Body of pancreas (tissue), 4 donors: ENCODE results near the gene C14orf93. TPM values are rescaled to one million over a fixed set of nuclear protein-coding genes. Genes with fewer than 3 reads are reported as not detected.
"Not testable (repeated sequence)": the region's sequence is repeated elsewhere in the genome, so short reads cannot be mapped to it uniquely, and the experiment has no call there.

ENCODE experiments used
- ATAC-seq: fragments of 150-250 bp; one replicate; pipeline ENCODE4 v1.9.1; 2016
- DNase-seq, 4 donors: peaks; one replicate each; pipeline ENCODE4 v3.0.0-alpha.2; 2019
- H3K27ac ChIP-seq, 4 donors: fragments of 200-600 bp; sonication (generic); 1 replicate in 3 of 4; 2 replicates in 1 of 4; pipeline versions ENCODE4 v1.5.1 to v1.6.1; 2016 to 2019; ENCODE audit warnings: mild to moderate bottlenecking in 1 of 4, mixed read lengths in 1 of 4, moderate library complexity in 1 of 4
- H3K27me3 ChIP-seq, 2 donors: fragments of 200-600 bp; sonication (generic); one replicate each; pipeline ENCODE4 v1.6.0; 2016; ENCODE audit warnings: mild to moderate bottlenecking in 1 of 2
- H3K36me3 ChIP-seq, 2 donors: fragments of 200-600 bp; sonication (generic); replicated peaks in 1 of 2; 2 replicates each; pipeline ENCODE4 v1.5.1; 2016; ENCODE audit warnings: low read depth in 2 of 2; ENCODE audit not compliant: insufficient read depth in 1 of 2
- H3K4me1 ChIP-seq: fragments of 200-600 bp; sonication (generic); one replicate; pipeline ENCODE4 v1.6.0; 2016
- H3K4me3 ChIP-seq, 2 donors: fragments of 200-600 bp; sonication (generic); 1 replicate in 1 of 2; 2 replicates in 1 of 2; pipeline ENCODE4 v1.5.1; 2016 to 2019
- H3K9me3 ChIP-seq, 3 donors: fragments of 200-600 bp; sonication (generic); 1 replicate in 2 of 3; 2 replicates in 1 of 3; pipeline ENCODE4 v1.5.1; 2016
- POLR2A ChIP-seq, 3 donors: fragments of 450-650 bp; IDR thresholded peaks; one replicate each; pipeline ENCODE4 v1.6.1; 2016; ENCODE audit warnings: antibody characterized with exemption in 3 of 3, mild to moderate bottlenecking in 2 of 3
- WGBS, 2 donors: methylation state at CpG; one replicate each; pipeline ENCODE4 v1.1.5; 2017; 5-methylcytosine and 5-hydroxymethylcytosine counted together
- intact Hi-C: fragments of 100-400 bp; cut with DNase I; formaldehyde crosslinking; loops from one replicate; pipeline ENCODE4 v1.15.1; 2023
- total RNA-seq, 2 donors: library from RNA; depleted of rRNA; stranded (reverse); fragments of >200 nt; gene quantifications; one replicate each; pipeline ENCODE4 v1.1.0, GENCODE V29; 2016
- TF ChIP-seq, protein P1 (sequence below), 7 experiments: fragments of 450-650 bp in 4 of 7; fragments of 200-600 bp in 3 of 7; sonication (generic) in 3 of 7; IDR thresholded peaks; one replicate each; pipeline ENCODE4 v1.5.1; 2016 to 2019; ENCODE audit warnings: antibody characterized with exemption in 7 of 7

Gene C14orf93
- total RNA-seq, 2 donors from 2014 or later: 4.0 to 11.2 TPM

DNA sequence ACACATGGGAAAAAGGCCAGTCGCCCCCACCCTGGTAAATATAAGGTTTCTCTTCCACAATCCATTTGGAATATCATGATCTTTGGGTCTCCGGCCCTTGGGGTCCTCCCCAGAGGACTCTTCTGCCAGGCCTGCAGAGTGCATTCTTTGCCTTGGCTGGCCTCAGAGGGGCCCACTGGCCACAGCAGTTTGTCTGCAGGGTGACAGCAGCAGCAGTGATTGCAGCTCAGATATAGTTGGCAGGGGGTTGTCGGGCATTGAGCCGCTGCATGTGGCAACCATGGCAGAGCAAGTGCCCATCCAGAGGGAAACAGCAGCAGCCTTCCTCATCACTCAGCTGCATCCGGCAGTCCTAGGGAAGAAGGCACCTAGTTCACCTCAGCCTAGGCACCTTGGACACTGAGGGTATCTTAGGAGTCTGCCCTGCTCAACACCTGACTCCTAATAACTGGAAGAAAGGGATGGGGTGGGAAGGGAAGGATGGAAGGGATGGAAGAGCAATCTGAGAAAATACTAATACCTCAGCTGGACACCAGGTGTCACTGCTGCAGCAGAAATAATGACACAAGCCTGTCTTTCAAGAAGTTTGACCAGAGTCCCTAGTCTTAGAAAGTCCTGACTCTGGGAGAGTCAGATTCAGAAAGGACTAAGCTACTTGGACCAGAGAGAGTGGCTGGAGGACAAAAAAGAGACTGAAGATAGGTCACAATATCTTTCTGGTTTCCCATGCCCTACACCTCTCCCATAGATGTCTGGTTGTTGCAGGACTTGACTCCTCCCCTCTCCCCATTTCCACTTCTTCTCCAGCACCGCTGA is 36.5 kb downstream of the C14orf93 start:
- Histone ChIP-seq H3K36me3 (no peaks in the 10 kb centered on the region), H3K4me1 (peaks cover 32% of the 10 kb centered on the region), H3K27ac (peak overlapping the region in 1 of 4 donors; percentile 2), H3K27me3 (no peaks in the 10 kb centered on the region), H3K4me3 (no peak overlapping the region), H3K9me3 (no peaks in the 10 kb centered on the region)
- peak; percentile 45 for ATAC-seq
- intact Hi-C loops: no loop called here
- 61 to 69% methylated on average over 6 of the region's 6 CpGs for WGBS, 2 donors
- DNase-seq: peak; percentile 56 to 68 (median 64)
- TF ChIP-seq POLR2A (IDR thresholded peaks at IDR 0.05): no peak
- TF ChIP-seq, protein P1, sequence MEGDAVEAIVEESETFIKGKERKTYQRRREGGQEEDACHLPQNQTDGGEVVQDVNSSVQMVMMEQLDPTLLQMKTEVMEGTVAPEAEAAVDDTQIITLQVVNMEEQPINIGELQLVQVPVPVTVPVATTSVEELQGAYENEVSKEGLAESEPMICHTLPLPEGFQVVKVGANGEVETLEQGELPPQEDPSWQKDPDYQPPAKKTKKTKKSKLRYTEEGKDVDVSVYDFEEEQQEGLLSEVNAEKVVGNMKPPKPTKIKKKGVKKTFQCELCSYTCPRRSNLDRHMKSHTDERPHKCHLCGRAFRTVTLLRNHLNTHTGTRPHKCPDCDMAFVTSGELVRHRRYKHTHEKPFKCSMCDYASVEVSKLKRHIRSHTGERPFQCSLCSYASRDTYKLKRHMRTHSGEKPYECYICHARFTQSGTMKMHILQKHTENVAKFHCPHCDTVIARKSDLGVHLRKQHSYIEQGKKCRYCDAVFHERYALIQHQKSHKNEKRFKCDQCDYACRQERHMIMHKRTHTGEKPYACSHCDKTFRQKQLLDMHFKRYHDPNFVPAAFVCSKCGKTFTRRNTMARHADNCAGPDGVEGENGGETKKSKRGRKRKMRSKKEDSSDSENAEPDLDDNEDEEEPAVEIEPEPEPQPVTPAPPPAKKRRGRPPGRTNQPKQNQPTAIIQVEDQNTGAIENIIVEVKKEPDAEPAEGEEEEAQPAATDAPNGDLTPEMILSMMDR (IDR thresholded peaks at IDR 0.05): peak in 6 of 7 experiments; percentile 49 to 86 (median 85)

DNA sequence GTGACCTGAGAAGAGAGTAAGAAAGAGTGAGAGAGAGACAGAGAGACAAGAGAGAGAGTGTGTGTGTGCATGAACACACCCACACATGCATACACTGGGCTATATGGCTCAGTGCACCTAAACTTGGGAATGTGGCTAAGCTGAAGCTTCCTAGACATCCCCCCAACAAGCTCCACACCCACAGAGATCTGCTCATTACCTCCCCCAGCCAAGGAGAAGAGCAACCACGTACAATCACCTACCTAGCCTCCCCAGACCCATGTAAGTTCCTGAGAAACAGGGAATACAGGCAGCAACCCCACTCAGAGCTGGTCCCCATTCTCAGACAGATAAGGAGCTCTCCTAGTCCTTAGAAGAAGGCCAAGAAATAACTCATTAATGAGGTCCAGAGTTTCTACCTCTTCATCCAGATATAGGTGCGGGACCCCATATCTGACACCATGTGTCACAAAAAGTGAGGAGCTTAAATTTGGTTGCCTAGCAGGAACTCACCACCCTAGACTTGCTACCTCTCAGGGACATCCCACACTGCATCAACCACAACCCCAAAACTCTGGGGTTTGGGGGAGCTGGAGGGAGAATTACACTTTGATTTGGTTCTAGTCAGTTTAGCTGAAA is 37.5 kb downstream of the C14orf93 start:
- WGBS, 2 donors: 79 to 88% methylated on average over 2 of the region's 2 CpGs
- no peaks in the 10 kb centered on the region for H3K9me3 ChIP-seq
- peaks cover 22% of the 10 kb centered on the region for H3K4me1 ChIP-seq
- no peaks in the 10 kb centered on the region for H3K36me3 ChIP-seq
- intact Hi-C loops: no loop called here
- TF ChIP-seq POLR2A (IDR thresholded peaks at IDR 0.05): no peak
- TF ChIP-seq, protein P1 (IDR thresholded peaks at IDR 0.05): no peak
- DNase-seq (no peak), ATAC-seq (no peak)
- no peaks in the 10 kb centered on the region for H3K27me3 ChIP-seq
- H3K27ac ChIP-seq: no peak overlapping the region
- H3K4me3 ChIP-seq: no peak overlapping the region

DNA sequence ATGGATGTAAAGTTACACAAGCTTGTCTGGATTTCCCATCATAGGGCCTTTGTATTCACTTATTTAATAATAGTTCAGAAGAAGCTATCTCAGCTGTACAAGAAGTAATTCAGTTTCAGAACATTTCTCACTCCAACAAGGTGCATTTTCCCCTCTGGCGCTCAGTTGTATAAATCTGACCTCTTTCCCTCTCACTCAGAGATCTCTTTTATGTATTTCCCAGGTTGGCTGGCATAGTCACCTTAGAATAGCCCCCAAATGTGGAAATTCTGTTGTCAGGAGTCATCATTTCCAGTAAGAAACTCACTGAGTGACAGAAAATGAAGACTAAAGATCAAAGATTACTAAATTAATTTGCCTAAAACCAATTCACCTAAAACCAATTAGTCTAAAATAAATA is 38.8 kb downstream of the C14orf93 start:
- WGBS, 2 donors: 93 to 97% methylated on average over 1 of the region's 1 CpG
- Histone ChIP-seq H3K27me3 (no peaks in the 10 kb centered on the region), H3K4me3 (no peak overlapping the region), H3K9me3 (no peaks in the 10 kb centered on the region), H3K36me3 (no peaks in the 10 kb centered on the region), H3K27ac (no peak overlapping the region), H3K4me1 (peaks cover 10% of the 10 kb centered on the region)
- TF ChIP-seq, protein P1 (IDR thresholded peaks at IDR 0.05): no peak
- no peak for TF ChIP-seq POLR2A (IDR thresholded peaks at IDR 0.05)
- no peak for ATAC-seq
- intact Hi-C loops: no loop called here
- no peak for DNase-seq

DNA sequence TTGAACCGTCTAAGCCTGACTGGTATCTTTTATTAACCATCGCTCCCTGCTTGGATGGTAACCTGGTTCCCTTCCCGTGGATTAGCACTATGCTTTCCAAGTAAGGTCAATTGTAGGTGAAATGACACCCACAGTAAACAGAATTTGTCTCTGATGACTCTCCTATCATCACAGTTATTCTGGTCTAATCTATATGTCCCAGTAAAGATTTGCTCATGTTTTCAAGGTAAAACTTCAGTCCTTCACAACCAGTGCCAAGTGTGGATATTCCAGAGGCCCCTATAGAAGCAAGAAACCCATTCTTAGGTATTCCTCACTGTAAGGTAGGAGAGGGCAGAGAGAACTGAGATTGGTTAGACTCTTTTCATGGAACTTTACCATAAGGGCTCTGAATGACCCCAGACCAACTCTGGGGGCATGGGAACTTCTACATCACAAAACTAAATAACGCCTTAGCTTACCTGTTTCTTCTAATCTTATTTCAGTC is 43.1 kb downstream of the C14orf93 start:
- Histone ChIP-seq H3K4me3 (no peak overlapping the region), H3K36me3 (no peaks in the 10 kb centered on the region), H3K27me3 (no peaks in the 10 kb centered on the region), H3K27ac (no peak overlapping the region), H3K4me1 (no peaks in the 10 kb centered on the region), H3K9me3 (no peaks in the 10 kb centered on the region)
- TF ChIP-seq POLR2A (IDR thresholded peaks at IDR 0.05): no peak
- TF ChIP-seq, protein P1 (IDR thresholded peaks at IDR 0.05): no peak
- no peak for DNase-seq
- no peak for ATAC-seq
- 45 to 49% methylated on average over 4 of the region's 4 CpGs for WGBS, 2 donors
- intact Hi-C loops: no loop called here

DNA sequence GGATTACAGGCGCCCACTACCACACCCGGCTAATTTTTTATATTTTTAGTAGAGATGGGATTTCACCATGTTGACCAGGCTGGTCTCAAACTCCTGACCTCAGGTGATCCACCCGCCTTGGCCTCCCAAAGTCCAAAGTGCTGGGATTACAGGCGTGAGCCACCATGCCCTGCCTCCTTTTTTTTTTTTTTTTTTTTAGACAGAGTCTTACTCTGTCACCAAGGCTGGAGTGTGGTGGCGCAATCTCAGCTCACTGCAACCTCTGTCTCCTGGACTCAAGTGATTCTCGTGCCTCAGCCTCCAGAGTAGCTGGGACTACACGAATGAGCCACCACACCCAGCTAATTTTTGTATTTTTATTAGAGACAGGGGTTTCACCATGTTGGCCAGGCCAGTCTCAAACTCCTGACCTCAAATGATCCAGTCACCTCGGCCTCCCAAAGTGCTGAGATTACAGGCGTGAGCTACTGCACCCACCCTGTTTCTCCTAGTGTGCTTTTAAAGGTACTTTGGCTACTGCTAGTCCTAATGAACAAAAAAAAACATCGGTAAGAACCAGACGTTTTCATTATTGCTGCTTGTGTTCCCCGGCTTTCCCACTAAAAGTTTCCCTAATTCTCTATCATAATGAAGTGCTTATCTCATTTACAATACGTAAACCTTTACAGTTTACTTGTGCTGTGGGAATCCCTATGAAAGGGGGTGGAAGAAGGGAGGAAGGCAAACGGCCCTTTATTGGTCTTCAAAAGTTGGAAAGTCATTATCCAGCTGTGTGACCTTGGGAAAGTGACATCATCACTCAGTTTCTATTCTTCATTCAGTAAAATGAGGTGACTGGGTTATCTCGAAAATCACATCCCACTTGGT is 43.8 kb downstream of the C14orf93 start:
- intact Hi-C loops, DNase-seq, H3K4me1 ChIP-seq, H3K27me3 ChIP-seq, H3K9me3 ChIP-seq, ATAC-seq, H3K4me3 ChIP-seq, H3K36me3 ChIP-seq, H3K27ac ChIP-seq: not testable (repeated sequence)
- WGBS, 2 donors: 57 to 62% methylated on average over 15 of the region's 15 CpGs
